Measurements from ENCODE around the gene HHAT.

Gene HHAT

DNA sequence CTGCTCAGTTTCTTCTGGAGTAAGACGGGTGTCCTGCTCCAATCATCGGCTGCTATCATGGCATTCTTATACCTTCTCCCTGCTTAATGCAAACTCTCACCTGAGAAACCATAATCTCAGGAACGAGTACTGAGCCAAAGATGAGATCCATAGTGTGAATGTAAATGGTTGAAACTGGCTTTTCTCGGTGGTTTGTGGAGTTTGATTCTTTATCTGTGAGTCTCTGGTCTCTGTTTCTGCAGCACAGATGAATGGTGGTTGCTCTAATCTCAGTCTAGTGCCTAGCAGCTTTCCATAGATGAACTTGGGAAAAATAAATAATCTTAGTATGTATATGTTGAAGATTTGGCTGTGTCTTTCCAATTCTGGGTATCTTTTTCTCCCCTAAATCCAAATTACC lies 274.4 kb downstream of the HHAT start:
- in situ Hi-C loops (cut with HindIII; ENCODE audit: low pct_unique_long_range_greater_than_20kb, low sequenced_read_pairs), result no loop called here
- TF ChIP-seq JUND (IDR thresholded peaks at IDR 0.05; ENCODE audit: low read depth), result no peak
- DNase-seq (ENCODE audit: low read depth in 1 of 2, low spot score in 1 of 2), result no peak

GRCh38 chr1:210605099-210605498 lies 276.4 kb downstream of the HHAT start:
- no peak for DNase-seq (ENCODE audit: low read depth in 1 of 2, low spot score in 1 of 2)
- no peak for TF ChIP-seq JUND (IDR thresholded peaks at IDR 0.05; ENCODE audit: low read depth)
- in situ Hi-C loops (cut with HindIII; ENCODE audit: low pct_unique_long_range_greater_than_20kb, low sequenced_read_pairs), result no loop called here

DNA sequence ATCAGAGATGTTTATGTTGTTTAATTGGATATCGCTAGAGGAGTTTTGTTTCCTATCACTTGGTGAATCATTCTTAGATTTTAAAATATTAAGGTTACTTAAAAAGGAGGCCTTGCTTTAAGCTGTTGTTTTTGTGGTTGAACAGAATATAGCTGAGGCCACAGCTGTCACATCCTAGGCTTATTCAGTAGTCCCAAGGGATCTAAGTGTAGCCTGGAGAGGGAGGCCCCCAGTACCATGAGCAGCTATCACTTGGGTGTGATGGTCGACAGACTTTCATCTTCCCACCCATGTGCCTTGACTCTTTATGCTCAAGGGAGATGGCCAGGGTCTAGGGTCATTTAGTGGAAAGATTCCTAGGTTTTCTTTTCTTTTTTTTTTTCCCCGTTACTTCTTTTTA lies 278.7 kb downstream of the HHAT start:
- no peak for DNase-seq (ENCODE audit: low read depth in 1 of 2, low spot score in 1 of 2)
- no peak for TF ChIP-seq JUND (IDR thresholded peaks at IDR 0.05; ENCODE audit: low read depth)
- in situ Hi-C loops (cut with HindIII; ENCODE audit: low pct_unique_long_range_greater_than_20kb, low sequenced_read_pairs), result no loop called here

DNA sequence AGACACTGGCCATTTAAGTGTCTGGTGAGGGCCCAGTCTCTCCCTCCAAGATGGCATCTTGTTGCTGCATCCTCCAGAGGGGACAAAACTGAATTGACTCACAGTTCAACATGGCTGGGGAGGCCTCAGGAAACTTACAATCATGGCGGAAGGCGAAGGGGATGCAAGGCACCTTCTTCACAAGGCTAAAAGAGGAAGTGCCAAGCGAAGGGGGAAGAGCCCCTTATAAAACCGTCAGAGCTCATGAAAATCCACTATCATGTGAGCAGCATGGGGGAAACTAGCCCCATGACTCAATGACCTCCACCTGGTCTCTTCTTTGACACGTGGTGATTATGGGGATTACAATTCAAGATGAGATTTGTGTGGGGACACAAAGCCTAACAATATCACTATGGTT lies 280.1 kb downstream of the HHAT start:
- in situ Hi-C loops (cut with HindIII; ENCODE audit: low pct_unique_long_range_greater_than_20kb, low sequenced_read_pairs), result no loop called here
- no peak for DNase-seq (ENCODE audit: low read depth in 1 of 2, low spot score in 1 of 2)
- no peak for TF ChIP-seq JUND (IDR thresholded peaks at IDR 0.05; ENCODE audit: low read depth)

DNA sequence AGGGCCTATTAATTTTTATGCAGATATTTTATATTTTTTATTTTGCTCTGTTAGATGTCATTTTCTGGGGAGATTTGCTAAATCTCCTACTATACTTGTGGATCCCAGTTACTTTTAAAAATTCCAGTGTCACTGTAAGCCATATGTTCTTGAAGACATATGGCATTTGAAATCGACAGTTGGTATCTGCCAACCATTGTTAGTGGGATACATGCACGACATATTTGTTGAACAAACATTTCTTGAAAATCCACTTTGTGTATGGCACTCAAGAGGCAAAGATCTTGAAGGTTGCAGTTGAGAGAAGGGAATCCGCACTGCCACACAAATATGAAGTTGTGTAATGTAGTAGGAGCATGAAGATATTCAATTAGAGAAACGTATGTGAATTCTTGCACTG lies 287.7 kb downstream of the HHAT start:
- no peak for DNase-seq (ENCODE audit: low read depth in 1 of 2, low spot score in 1 of 2)
- no peak for TF ChIP-seq JUND (IDR thresholded peaks at IDR 0.05; ENCODE audit: low read depth)
- in situ Hi-C loops (cut with HindIII; ENCODE audit: low pct_unique_long_range_greater_than_20kb, low sequenced_read_pairs), result no loop called here

GRCh38 chr1:210617293-210617692 lies 288.6 kb downstream of the HHAT start:
- in situ Hi-C loops (cut with HindIII; ENCODE audit: low pct_unique_long_range_greater_than_20kb, low sequenced_read_pairs), result no loop called here
- DNase-seq (ENCODE audit: low read depth in 1 of 2, low spot score in 1 of 2), result no peak
- no peak for TF ChIP-seq JUND (IDR thresholded peaks at IDR 0.05; ENCODE audit: low read depth)

DNA sequence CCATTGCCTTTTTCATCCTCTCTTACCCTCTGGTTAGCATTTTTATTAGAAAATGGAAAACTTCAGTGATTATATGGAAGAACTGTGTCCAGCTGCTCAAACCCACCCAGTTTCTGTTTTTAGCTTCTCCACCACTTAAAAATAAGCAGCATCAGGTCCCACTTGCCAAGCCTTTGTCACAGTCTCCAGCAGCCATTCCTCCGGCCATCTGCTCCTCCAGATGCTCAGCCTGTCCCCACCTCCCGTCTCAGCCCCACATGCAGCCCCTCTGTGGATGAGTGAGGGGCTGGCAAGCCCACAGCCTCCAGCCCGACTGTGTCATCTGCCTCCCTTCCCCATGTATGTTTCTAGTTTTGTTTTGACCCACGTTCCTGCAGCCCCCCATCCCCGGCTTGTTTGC lies 289.7 kb downstream of the HHAT start:
- TF ChIP-seq JUND (IDR thresholded peaks at IDR 0.05; ENCODE audit: low read depth), result no peak
- no peak for DNase-seq (ENCODE audit: low read depth in 1 of 2, low spot score in 1 of 2)
- in situ Hi-C loops (cut with HindIII; ENCODE audit: low pct_unique_long_range_greater_than_20kb, low sequenced_read_pairs), result no loop called here

DNA sequence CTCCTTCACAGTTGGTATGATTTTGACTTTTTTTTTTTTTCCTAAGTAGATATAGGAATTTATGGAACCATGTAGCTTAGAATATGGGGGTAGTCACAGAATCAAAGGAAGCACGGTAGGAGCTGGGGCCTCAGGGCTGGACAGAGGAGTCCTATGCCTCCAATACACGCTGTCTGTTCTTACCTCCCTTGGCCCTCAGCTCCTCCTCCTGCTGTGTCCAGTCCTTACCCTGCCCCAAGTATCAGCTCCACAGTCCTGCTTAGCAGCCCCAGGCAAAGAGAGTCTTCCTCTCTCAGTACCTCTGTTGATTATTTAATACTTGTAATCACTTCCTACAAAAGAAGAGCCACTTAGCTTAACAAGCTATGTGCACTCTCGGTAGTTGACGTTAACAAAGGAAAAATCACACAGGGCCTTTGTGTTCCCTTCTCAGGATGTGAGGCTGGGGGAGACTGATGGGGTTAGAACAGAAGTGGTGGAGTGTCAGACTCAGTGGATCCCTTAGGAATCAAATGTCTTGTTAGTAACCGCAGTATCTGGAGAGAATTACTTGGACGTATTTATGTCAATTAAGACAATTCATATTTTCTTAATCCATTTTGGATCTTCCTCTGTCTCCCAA lies 292.3 kb downstream of the HHAT start:
- in situ Hi-C loops (cut with HindIII; ENCODE audit: low pct_unique_long_range_greater_than_20kb, low sequenced_read_pairs), result no loop called here
- no peak for TF ChIP-seq JUND (IDR thresholded peaks at IDR 0.05; ENCODE audit: low read depth)
- no peak for DNase-seq (ENCODE audit: low read depth in 1 of 2, low spot score in 1 of 2)

GRCh38 chr1:210621712-210622111 lies 293.0 kb downstream of the HHAT start:
- DNase-seq (ENCODE audit: low read depth in 1 of 2, low spot score in 1 of 2), result no peak
- in situ Hi-C loops (cut with HindIII; ENCODE audit: low pct_unique_long_range_greater_than_20kb, low sequenced_read_pairs), result no loop called here
- no peak for TF ChIP-seq JUND (IDR thresholded peaks at IDR 0.05; ENCODE audit: low read depth)

GRCh38 chr1:210624722-210625121 lies 296.0 kb downstream of the HHAT start:
- in situ Hi-C loops (cut with HindIII; ENCODE audit: low pct_unique_long_range_greater_than_20kb, low sequenced_read_pairs), result no loop called here
- no peak for TF ChIP-seq JUND (IDR thresholded peaks at IDR 0.05; ENCODE audit: low read depth)
- DNase-seq (ENCODE audit: low read depth in 1 of 2, low spot score in 1 of 2), result no peak

DNA sequence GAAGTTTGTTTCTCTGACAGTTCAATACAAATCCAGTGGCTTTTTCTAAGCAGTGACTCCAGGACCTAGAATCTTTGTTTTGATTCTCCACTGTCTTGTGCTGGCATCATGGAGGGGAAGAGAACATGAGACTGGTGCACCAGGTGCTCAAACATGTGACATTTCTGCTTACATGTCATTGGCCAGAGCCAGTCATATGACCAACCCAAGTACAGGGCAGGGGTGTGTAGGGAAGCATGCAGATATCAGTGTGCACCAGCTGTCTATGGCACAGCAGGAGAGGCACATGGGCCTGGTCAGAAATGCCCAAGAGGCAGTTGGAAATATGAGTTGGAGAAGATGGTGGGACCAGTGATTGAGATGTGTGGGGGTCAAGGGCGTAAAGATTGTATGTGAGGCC lies 297.0 kb downstream of the HHAT start:
- in situ Hi-C loops (cut with HindIII; ENCODE audit: low pct_unique_long_range_greater_than_20kb, low sequenced_read_pairs), result no loop called here
- no peak for TF ChIP-seq JUND (IDR thresholded peaks at IDR 0.05; ENCODE audit: low read depth)
- DNase-seq (ENCODE audit: low read depth in 1 of 2, low spot score in 1 of 2), result no peak

DNA sequence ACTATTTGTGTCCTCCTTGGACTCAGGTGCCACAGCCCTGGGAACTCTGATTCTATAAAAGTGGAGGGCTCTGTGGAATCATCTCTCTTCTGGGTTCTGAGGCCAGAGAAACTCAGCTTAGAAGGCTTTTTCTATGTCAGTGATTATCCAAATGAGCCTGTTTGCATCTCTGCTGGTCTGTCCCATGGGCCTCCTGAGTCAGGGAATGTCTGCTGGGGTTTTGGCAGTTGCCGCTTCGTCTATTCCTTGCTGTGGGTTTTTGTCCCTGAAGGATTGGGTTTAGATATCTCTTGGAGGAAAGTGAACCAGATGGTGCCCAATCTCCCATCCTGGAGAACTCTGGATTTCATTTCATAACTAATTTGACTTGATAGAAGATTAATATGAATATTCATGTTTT lies 297.6 kb downstream of the HHAT start:
- in situ Hi-C loops (cut with HindIII; ENCODE audit: low pct_unique_long_range_greater_than_20kb, low sequenced_read_pairs), result no loop called here
- no peak for TF ChIP-seq JUND (IDR thresholded peaks at IDR 0.05; ENCODE audit: low read depth)
- no peak for DNase-seq (ENCODE audit: low read depth in 1 of 2, low spot score in 1 of 2)

- DNase-seq (ENCODE audit: low read depth in 1 of 2, low spot score in 1 of 2), result peak in 1 of 2 experiments; percentile 31
- no peak for TF ChIP-seq JUND (IDR thresholded peaks at IDR 0.05; ENCODE audit: low read depth)
- in situ Hi-C loops (cut with HindIII; ENCODE audit: low pct_unique_long_range_greater_than_20kb, low sequenced_read_pairs), result no loop called here
These were observed 299.1 kb downstream of the HHAT start for GRCh38 chr1:210627755-210628154.

DNA sequence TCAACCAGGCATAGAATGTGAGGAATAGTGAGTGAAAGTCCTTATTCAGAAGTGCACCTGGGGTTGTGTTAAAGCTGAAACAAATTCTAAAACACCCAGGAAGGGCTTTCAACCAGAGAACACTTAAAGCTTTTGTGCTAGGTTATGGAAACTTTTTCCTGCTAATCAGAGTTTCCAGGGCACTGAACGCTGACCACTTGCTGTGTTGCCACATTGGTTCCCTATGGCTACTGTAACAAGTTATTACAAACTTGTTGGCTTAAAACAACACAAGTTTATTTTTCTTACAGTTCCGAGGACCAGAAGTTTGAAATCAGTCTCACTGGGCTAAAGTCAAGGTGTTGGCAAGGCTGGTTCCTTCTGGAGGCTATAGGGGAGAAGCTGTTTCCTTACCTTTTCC lies 300.6 kb downstream of the HHAT start:
- in situ Hi-C loops (cut with HindIII; ENCODE audit: low pct_unique_long_range_greater_than_20kb, low sequenced_read_pairs), result no loop called here
- no peak for DNase-seq (ENCODE audit: low read depth in 1 of 2, low spot score in 1 of 2)
- TF ChIP-seq JUND (IDR thresholded peaks at IDR 0.05; ENCODE audit: low read depth), result no peak
